HepG2 (cell line): ENCODE data around the gene NOC4L. TPM values are rescaled to one million over a fixed set of nuclear protein-coding genes. Genes with fewer than 3 reads are reported as not detected.
A peak's percentile ranks its signal among the peaks of the same experiment; 100 is the strongest.

Experiments
- BRCA1 ChIP-seq: sonication (generic); formaldehyde crosslinking; IDR thresholded peaks from 2 replicates; pipeline ENCODE4 v1.4.0; 2020; ENCODE audit warnings: missing genetic modification reagents
- DNMT1 ChIP-seq: sonication (generic); formaldehyde crosslinking; IDR thresholded peaks from 2 replicates; pipeline ENCODE4 v1.5.1; 2020; ENCODE audit warnings: mild to moderate bottlenecking, missing genetic modification reagents
- FOXC1 ChIP-seq: sonication (generic); formaldehyde crosslinking; IDR thresholded peaks from 2 replicates; pipeline ENCODE4 v1.8.0; 2022; ENCODE audit warnings: mild to moderate bottlenecking, missing genetic modification reagents, borderline replicate concordance
- HDAC1 ChIP-seq: sonication (generic); formaldehyde crosslinking; IDR thresholded peaks from 2 replicates; pipeline ENCODE4 v1.5.1; 2020; ENCODE audit warnings: mild to moderate bottlenecking, missing genetic modification reagents
- HNF4G ChIP-seq, 2 experiments: sonication (generic) in 1 of 2; formaldehyde crosslinking in 1 of 2; IDR thresholded peaks; 2 replicates each; pipeline versions ENCODE4 v1.4.0 to v1.6.1; 2011 to 2020; ENCODE audit warnings: borderline replicate concordance in 2 of 2, low read depth in 2 of 2, mild to moderate bottlenecking in 2 of 2, low read length in 1 of 2, missing genetic modification reagents in 1 of 2, moderate library complexity in 1 of 2
- ISL2 ChIP-seq: sonication (generic); formaldehyde crosslinking; IDR thresholded peaks from 2 replicates; pipeline ENCODE4 v1.5.0; 2020; ENCODE audit warnings: missing genetic modification reagents
- KDM5B ChIP-seq: sonication (generic); formaldehyde crosslinking; IDR thresholded peaks from 2 replicates; pipeline ENCODE4 v1.4.0; 2020; ENCODE audit warnings: missing genetic modification reagents, mild to moderate bottlenecking, borderline replicate concordance
- LCORL ChIP-seq, 2 experiments: fragments of 450-650 bp in 1 of 2; sonication (generic) in 1 of 2; formaldehyde crosslinking in 1 of 2; IDR thresholded peaks; 2 replicates each; pipeline versions ENCODE4 v1.5.0 to v1.6.1; 2017 to 2020; ENCODE audit warnings: antibody characterized with exemption in 1 of 2, missing genetic modification reagents in 1 of 2
- MTA1 ChIP-seq: sonication (generic); formaldehyde crosslinking; IDR thresholded peaks from 2 replicates; pipeline ENCODE4 v1.4.0; 2020; ENCODE audit warnings: missing genetic modification reagents, mild to moderate bottlenecking, borderline replicate concordance
- SMC3 ChIP-seq: IDR thresholded peaks from 2 replicates; pipeline ENCODE4 v1.6.1; 2011; ENCODE audit warnings: low read length, improper control_type of control experiment
- SNRNP70 ChIP-seq: fragments of 200-400 bp; formaldehyde crosslinking; IDR thresholded peaks from 2 replicates; pipeline ENCODE4 v1.6.1; 2017; ENCODE audit warnings: mild to moderate bottlenecking, low read depth, low read length, moderate library complexity
- YEATS2 ChIP-seq: sonication (generic); formaldehyde crosslinking; IDR thresholded peaks from 2 replicates; pipeline ENCODE4 v1.4.0; 2020; ENCODE audit warnings: missing genetic modification reagents, borderline replicate concordance
- ZFY ChIP-seq: sonication (generic); formaldehyde crosslinking; IDR thresholded peaks from 2 replicates; pipeline ENCODE4 v1.4.0; 2020; ENCODE audit warnings: missing genetic modification reagents
- ZNF558 ChIP-seq: sonication (generic); formaldehyde crosslinking; IDR thresholded peaks from 2 replicates; pipeline ENCODE4 v1.9.0; 2022; ENCODE audit warnings: mild to moderate bottlenecking, missing genetic modification reagents, borderline replicate concordance
- ZNF562 ChIP-seq: sonication (generic); formaldehyde crosslinking; IDR thresholded peaks from 2 replicates; pipeline ENCODE4 v1.8.0; 2022; ENCODE audit warnings: missing genetic modification reagents, borderline replicate concordance
- ZNF770 ChIP-seq: sonication (generic); formaldehyde crosslinking; IDR thresholded peaks from 2 replicates; pipeline ENCODE4 v1.5.0; 2020; ENCODE audit warnings: mild to moderate bottlenecking, missing genetic modification reagents
- ZNF800 ChIP-seq: sonication (generic); formaldehyde crosslinking; IDR thresholded peaks from 2 replicates; pipeline ENCODE4 v1.4.0; 2020; ENCODE audit warnings: missing genetic modification reagents
- ZXDC ChIP-seq: sonication (generic); formaldehyde crosslinking; IDR thresholded peaks from 2 replicates; pipeline ENCODE4 v1.5.0; 2020; ENCODE audit warnings: mild to moderate bottlenecking, missing genetic modification reagents
- polyA plus RNA-seq, 8 experiments: library from polyadenylated mRNA; depleted of rRNA in 3 of 8; stranded (reverse) in 7 of 8; unstranded in 1 of 8; fragments of >200 nt; fragmentation: Illumina TruSeq in 4 of 8; extraction: Trizol in 4 of 8; gene quantifications; 2 replicates each; pipeline versions ENCODE4 v1.2.1 to v1.2.3, GENCODE V29; 2011 to 2016; ENCODE audit warnings: low read depth in 4 of 8, missing spikeins in 1 of 8, mixed read lengths in 1 of 8; ENCODE audit not compliant: insufficient read depth in 1 of 8
- total RNA-seq, 5 experiments: library from RNA; depleted of rRNA; stranded (reverse); fragments of >200 nt; fragmentation: Illumina TruSeq; extraction: Trizol; gene quantifications; 2 replicates each; pipeline ENCODE4 v1.2.3, GENCODE V29; 2016; ENCODE audit warnings: low read depth in 1 of 5
- TF ChIP-seq, protein P1 (sequence below): sonication (generic); formaldehyde crosslinking; IDR thresholded peaks from 2 replicates; pipeline ENCODE4 v1.8.1; 2023; ENCODE audit warnings: mild to moderate bottlenecking, moderate library complexity, missing genetic modification reagents
- TF ChIP-seq, protein P2 (sequence below): sonication (generic); formaldehyde crosslinking; IDR thresholded peaks from 2 replicates; pipeline ENCODE4 v1.8.0; 2022; ENCODE audit warnings: missing genetic modification reagents, mild to moderate bottlenecking, borderline replicate concordance

The NOC4L gene
- total and polyA plus RNA-seq, 2 of the 13 experiments (the other 11 are each of a cell fraction or from before 2014, with no cell fraction given): 4.3 to 14.6 TPM

DNA sequence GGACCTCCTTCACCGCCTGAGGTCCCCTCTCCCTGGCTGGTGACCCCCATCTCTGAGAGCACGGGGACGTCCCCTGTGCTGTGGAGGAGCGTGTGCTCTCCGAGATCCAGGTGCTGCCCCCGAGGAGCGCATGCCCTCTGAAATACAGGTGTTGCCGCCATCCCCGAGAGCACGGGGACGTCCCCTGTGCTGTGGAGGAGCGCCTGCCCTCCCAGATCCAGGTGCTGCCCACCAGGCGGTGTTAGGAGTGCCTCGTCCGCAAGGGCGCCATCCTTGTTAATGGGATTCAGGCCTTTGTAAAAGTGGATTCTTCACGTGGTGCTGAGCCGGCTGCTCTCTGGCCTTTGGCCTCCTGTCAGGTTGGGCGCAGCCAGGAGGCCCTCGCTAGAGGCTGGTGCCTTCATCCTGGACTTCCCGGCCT, 10.1 kb downstream of the NOC4L start (continued):
- TF ChIP-seq ZNF800 (CRISPR knock-in tag): 0 out of 2 replicates have a peak, but pooled peaks have one; percentile 30
- TF ChIP-seq LCORL (IDR thresholded peaks at IDR 0.05): no peak
- TF ChIP-seq LCORL (CRISPR knock-in tag; IDR thresholded peaks at IDR 0.05): 0 out of 2 replicates have a peak, but pooled peaks have one; percentile 49
- TF ChIP-seq ZNF770: peak; percentile 86
- TF ChIP-seq ZFY (CRISPR knock-in tag): no peak; the same call in 1 of the 2 replicates
- TF ChIP-seq, protein P1, sequence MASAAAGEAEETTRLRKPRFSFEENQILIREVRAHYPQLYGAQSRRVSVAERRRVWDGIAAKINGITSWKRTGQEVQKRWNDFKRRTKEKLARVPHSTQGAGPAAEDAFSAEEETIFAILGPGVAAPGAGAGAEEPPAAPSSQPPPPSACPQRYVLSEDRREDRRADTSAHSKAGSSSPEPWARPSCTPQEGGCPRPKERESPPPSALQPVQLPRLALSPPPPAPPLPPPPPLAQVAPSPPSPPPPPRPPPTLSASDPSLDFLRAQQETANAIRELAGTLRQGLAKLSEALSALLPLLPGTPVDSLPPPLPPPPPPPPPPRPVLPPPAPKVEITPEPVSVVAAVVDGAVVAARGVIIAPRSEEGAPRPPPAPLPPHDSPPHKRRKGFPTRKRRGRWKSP (CRISPR knock-in tag): 0 out of 2 replicates have a peak, but pooled peaks have one; percentile 0
- TF ChIP-seq ZNF558 (CRISPR knock-in tag): 0 out of 2 replicates have a peak, but pooled peaks have one; percentile 78
- no peak for TF ChIP-seq HDAC1 (CRISPR knock-in tag)
- TF ChIP-seq MTA1 (CRISPR knock-in tag): peak; percentile 13; the same call in 1 of the 2 replicates
- TF ChIP-seq BRCA1 (CRISPR knock-in tag): no peak
- 0 out of 2 replicates have a peak, but pooled peaks have one; percentile 25 for TF ChIP-seq KDM5B (CRISPR knock-in tag)
- no peak for TF ChIP-seq YEATS2 (CRISPR knock-in tag)
- no peak for TF ChIP-seq ISL2
- TF ChIP-seq SMC3: no peak
- 0 out of 2 replicates have a peak, but pooled peaks have one; percentile 10 for TF ChIP-seq HNF4G (IDR thresholded peaks at IDR 0.05; ENCODE audit: borderline replicate concordance, low read depth, low read length)
- TF ChIP-seq HNF4G (CRISPR knock-in tag; IDR thresholded peaks at IDR 0.05; ENCODE audit: borderline replicate concordance, low read depth): no peak
- TF ChIP-seq, protein P2, sequence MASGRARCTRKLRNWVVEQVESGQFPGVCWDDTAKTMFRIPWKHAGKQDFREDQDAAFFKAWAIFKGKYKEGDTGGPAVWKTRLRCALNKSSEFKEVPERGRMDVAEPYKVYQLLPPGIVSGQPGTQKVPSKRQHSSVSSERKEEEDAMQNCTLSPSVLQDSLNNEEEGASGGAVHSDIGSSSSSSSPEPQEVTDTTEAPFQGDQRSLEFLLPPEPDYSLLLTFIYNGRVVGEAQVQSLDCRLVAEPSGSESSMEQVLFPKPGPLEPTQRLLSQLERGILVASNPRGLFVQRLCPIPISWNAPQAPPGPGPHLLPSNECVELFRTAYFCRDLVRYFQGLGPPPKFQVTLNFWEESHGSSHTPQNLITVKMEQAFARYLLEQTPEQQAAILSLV: no peak
- no peak for TF ChIP-seq SNRNP70
- TF ChIP-seq ZXDC (CRISPR knock-in tag): 0 out of 2 replicates have a peak, but pooled peaks have one; percentile 65
- peak; percentile 19; the same call in 1 of the 2 replicates for TF ChIP-seq DNMT1 (CRISPR knock-in tag)
- no peak for TF ChIP-seq ZNF562
- peak; percentile 28; the same call in 1 of the 2 replicates for TF ChIP-seq FOXC1 (CRISPR knock-in tag)
